GM23338 (cell line): Measurements from ENCODE around the gene AFF2. TPM values are rescaled to one million over a fixed set of nuclear protein-coding genes. Genes with fewer than 3 reads are reported as not detected.
A peak's percentile ranks its signal among the peaks of the same experiment; 100 is the strongest.

ENCODE experiments used
- ATAC-seq: fragments of 200-7000 bp; cut with Tn5 transposase; 3 replicates; pipeline ENCODE4 v1.9.1; 2020
- DNase-seq: peaks from one replicate; pipeline ENCODE4 v3.0.0-alpha.2; 2015; ENCODE audit warnings: low spot score
- H2AFZ ChIP-seq: fragments of 200-600 bp; sonication (generic); 2 replicates; pipeline ENCODE4 v1.8.0; 2016; ENCODE audit warnings: antibody characterized with exemption, mild to moderate bottlenecking, moderate library complexity
- H3F3A ChIP-seq: fragments of 200-600 bp; sonication (generic); replicated peaks from 2 replicates; pipeline ENCODE4 v1.8.0; 2017; ENCODE audit warnings: antibody characterized with exemption, mixed run types, low read depth
- H3K27ac ChIP-seq: fragments of 200-600 bp; sonication (generic); 2 replicates; pipeline ENCODE4 v1.6.1; 2016; ENCODE audit warnings: low read depth
- H3K27me3 ChIP-seq: fragments of 200-600 bp; sonication (generic); 2 replicates; pipeline ENCODE4 v1.8.0; 2016; ENCODE audit warnings: mild to moderate bottlenecking, mixed run types, moderate library complexity; ENCODE audit not compliant: insufficient read depth
- H3K36me3 ChIP-seq: fragments of 200-600 bp; sonication (generic); 2 replicates; pipeline ENCODE4 v1.8.0; 2016; ENCODE audit warnings: mild to moderate bottlenecking; ENCODE audit not compliant: insufficient read depth
- H3K4me1 ChIP-seq: fragments of 200-600 bp; sonication (generic); 2 replicates; pipeline ENCODE4 v1.8.0; 2016; ENCODE audit warnings: mild to moderate bottlenecking, moderate library complexity; ENCODE audit not compliant: insufficient read depth
- H3K4me2 ChIP-seq: fragments of 200-600 bp; sonication (generic); 2 replicates; pipeline ENCODE4 v1.7.1; 2017; ENCODE audit warnings: mixed run types
- H3K4me3 ChIP-seq: fragments of 200-600 bp; sonication (generic); 2 replicates; pipeline ENCODE4 v1.6.1; 2016; ENCODE audit warnings: mixed run types
- H3K79me2 ChIP-seq: fragments of 200-600 bp; sonication (generic); replicated peaks from 2 replicates; pipeline ENCODE4 v1.8.0; 2017; ENCODE audit warnings: mild to moderate bottlenecking; ENCODE audit not compliant: insufficient read depth
- H3K9me2 ChIP-seq: fragments of 200-600 bp; sonication (generic); 2 replicates; pipeline ENCODE4 v1.8.0; 2017; ENCODE audit not compliant: insufficient read depth
- H4K20me1 ChIP-seq: fragments of 200-600 bp; sonication (generic); replicated peaks from 2 replicates; pipeline ENCODE4 v1.8.0; 2017; ENCODE audit warnings: mild to moderate bottlenecking; ENCODE audit not compliant: insufficient read depth
- H3K27ac Mint-ChIP-seq: 2 replicates; pipeline ENCODE4 v1.8.0; 2020; ENCODE audit warnings: inconsistent platforms, mild to moderate bottlenecking, moderate library complexity, mixed read lengths
- H3K27me3 Mint-ChIP-seq: 3 replicates; pipeline ENCODE4 v1.8.0; 2022; ENCODE audit warnings: low read depth, mild to moderate bottlenecking, moderate library complexity, mixed read lengths, inconsistent platforms; ENCODE audit not compliant: insufficient read depth, poor library complexity
- H3K36me3 Mint-ChIP-seq: 3 replicates; pipeline ENCODE4 v1.8.0; 2021; ENCODE audit warnings: low read depth, mild to moderate bottlenecking, inconsistent platforms, moderate library complexity, mixed read lengths
- H3K4me1 Mint-ChIP-seq: 3 replicates; pipeline ENCODE4 v1.8.0; 2020; ENCODE audit warnings: mild to moderate bottlenecking, inconsistent platforms, mixed read lengths
- H3K4me3 Mint-ChIP-seq: 3 replicates; pipeline ENCODE4 v1.8.0; 2021; ENCODE audit warnings: moderate library complexity, mild to moderate bottlenecking, inconsistent platforms, mixed read lengths
- H3K9me3 Mint-ChIP-seq: 3 replicates; pipeline ENCODE4 v1.8.0; 2020; ENCODE audit warnings: moderate library complexity, mild to moderate bottlenecking, inconsistent platforms, mixed read lengths
- EZH2 ChIP-seq: fragments of 200-600 bp; sonication (generic); IDR thresholded peaks from one replicate; pipeline ENCODE4 v1.8.0; 2017; ENCODE audit warnings: antibody characterized with exemption, mild to moderate bottlenecking, low read depth; ENCODE audit not compliant: unreplicated experiment
- JUNB ChIP-seq: IDR thresholded peaks from one replicate; pipeline ENCODE4 v1.6.1; 2016; ENCODE audit warnings: antibody characterized with exemption; ENCODE audit not compliant: unreplicated experiment
- REST ChIP-seq: IDR thresholded peaks from one replicate; pipeline ENCODE4 v1.6.1; 2018; ENCODE audit warnings: antibody characterized with exemption; ENCODE audit not compliant: unreplicated experiment
- STAT1 ChIP-seq: IDR thresholded peaks from one replicate; pipeline ENCODE4 v1.6.1; 2016; ENCODE audit warnings: antibody characterized with exemption; ENCODE audit not compliant: unreplicated experiment
- ZNF114 ChIP-seq: fragments of 250-450 bp; sonication (Bioruptor Pico); IDR thresholded peaks from 2 replicates; pipeline ENCODE4 v1.5.0; 2020; ENCODE audit warnings: mild to moderate bottlenecking, moderate library complexity
- ZNF331 ChIP-seq: fragments of 250-450 bp; sonication (Bioruptor Pico); IDR thresholded peaks from 2 replicates; pipeline ENCODE4 v1.5.0; 2020; ENCODE audit warnings: low read depth, mild to moderate bottlenecking, moderate library complexity
- ZNF462 ChIP-seq: fragments of 250-450 bp; sonication (Bioruptor Pico); IDR thresholded peaks from 2 replicates; pipeline ENCODE4 v1.5.0; 2020; ENCODE audit warnings: mild to moderate bottlenecking, moderate library complexity
- polyA plus RNA-seq: library from polyadenylated mRNA; unstranded; fragments of >200 nt; fragmentation: Nextera tagmentation; extraction: Ambion mirVana; gene quantifications from 2 replicates; pipeline ENCODE4 v1.2.1, GENCODE V29; 2016
- total RNA-seq: library from RNA; depleted of rRNA; stranded (reverse); fragments of >200 nt; shearing (Covaris generic); gene quantifications from 2 replicates; pipeline ENCODE4 v1.2.3, GENCODE V29; 2014
- TF ChIP-seq, protein P1 (sequence below): IDR thresholded peaks from 2 replicates; pipeline ENCODE4 v1.6.1; 2016; ENCODE audit warnings: antibody characterized with exemption

Gene AFF2
- total and polyA plus RNA-seq, 2 experiments from 2014 or later: 1.6 to 5.8 TPM

DNA sequence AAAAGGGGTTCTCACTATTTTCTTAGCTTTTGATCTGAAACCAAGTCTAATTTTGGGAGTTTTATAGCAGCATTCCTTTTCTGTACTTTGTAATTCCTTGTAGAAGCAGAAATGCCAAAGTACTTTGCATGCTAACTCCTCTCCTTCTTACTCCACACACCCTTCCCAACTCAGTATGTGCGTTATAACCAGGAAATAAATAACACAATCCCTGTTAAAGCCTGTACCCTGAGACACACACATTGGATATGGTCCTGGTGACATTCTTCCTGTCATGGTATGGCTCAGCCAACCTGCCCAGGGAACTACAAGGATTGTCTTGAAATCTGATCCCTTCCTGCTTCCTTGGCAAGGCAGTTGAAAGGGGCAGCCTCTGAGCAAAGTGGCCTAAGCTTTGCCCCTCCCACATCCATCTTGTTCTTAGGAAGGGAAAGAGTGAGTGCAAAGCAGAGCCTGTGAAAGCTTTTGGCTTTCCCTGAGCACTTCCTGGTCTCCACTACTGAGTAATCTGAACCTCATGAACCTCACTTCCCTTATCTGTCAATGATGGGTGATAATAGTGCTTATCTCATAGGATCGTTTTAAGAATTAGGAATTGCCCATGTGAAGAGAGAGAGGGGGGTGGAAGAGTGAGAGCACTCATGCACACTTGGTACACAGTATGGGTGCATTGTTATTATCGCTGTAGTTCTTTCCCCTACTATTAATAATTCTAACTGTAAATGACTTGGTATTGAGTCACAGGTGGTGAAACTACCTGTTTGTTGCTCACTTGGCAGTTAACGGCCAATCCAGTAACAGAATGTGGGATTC is 109.3 kb downstream of the AFF2 start:
- no peak overlapping the region for H3K4me3 Mint-ChIP-seq
- Histone ChIP-seq H3K4me2 (peak overlapping the region; percentile 11; the same call in 1 of the 2 replicates), H3K9me2 (no peaks in the 10 kb centered on the region), H3K4me3 (no peak overlapping the region), H3K36me3 (no peaks in the 10 kb centered on the region), H3K79me2 (no peaks in the 10 kb centered on the region), H3F3A (no peaks in the 10 kb centered on the region), H4K20me1 (no peaks in the 10 kb centered on the region), H3K27ac (no peak overlapping the region), H2AFZ (no peak overlapping the region), H3K4me1 (peaks cover 9% of the 10 kb centered on the region), H3K27me3 (no peaks in the 10 kb centered on the region)
- peaks cover 16% of the 10 kb centered on the region for H3K4me1 Mint-ChIP-seq
- H3K36me3 Mint-ChIP-seq: no peaks in the 10 kb centered on the region
- H3K27me3 Mint-ChIP-seq: no peaks in the 10 kb centered on the region
- ATAC-seq (peak; percentile 92), DNase-seq (peak; percentile 74)
- peak overlapping the region; percentile 84; the same call in 1 of the 2 replicates for H3K27ac Mint-ChIP-seq
- no peak for TF ChIP-seq STAT1
- TF ChIP-seq, protein P1, sequence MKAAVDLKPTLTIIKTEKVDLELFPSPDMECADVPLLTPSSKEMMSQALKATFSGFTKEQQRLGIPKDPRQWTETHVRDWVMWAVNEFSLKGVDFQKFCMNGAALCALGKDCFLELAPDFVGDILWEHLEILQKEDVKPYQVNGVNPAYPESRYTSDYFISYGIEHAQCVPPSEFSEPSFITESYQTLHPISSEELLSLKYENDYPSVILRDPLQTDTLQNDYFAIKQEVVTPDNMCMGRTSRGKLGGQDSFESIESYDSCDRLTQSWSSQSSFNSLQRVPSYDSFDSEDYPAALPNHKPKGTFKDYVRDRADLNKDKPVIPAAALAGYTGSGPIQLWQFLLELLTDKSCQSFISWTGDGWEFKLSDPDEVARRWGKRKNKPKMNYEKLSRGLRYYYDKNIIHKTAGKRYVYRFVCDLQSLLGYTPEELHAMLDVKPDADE: no peak
- no peak for TF ChIP-seq JUNB
- no peak for TF ChIP-seq EZH2
- TF ChIP-seq ZNF114: no peak
- no peaks in the 10 kb centered on the region; the same call in 2 of the 3 replicates for H3K9me3 Mint-ChIP-seq

GRCh38 chrX:148610328-148610698 is 109.9 kb downstream of the AFF2 start:
- peaks cover 19% of the 10 kb centered on the region for H3K4me1 Mint-ChIP-seq
- H3K9me3 Mint-ChIP-seq: no peaks in the 10 kb centered on the region; the same call in 2 of the 3 replicates
- Histone ChIP-seq H2AFZ (no peak overlapping the region), H3K4me3 (no peak overlapping the region), H3K27me3 (no peaks in the 10 kb centered on the region), H3K79me2 (no peaks in the 10 kb centered on the region), H3K36me3 (no peaks in the 10 kb centered on the region), H3K9me2 (no peaks in the 10 kb centered on the region), H4K20me1 (no peaks in the 10 kb centered on the region), H3K4me1 (peaks cover 10% of the 10 kb centered on the region), H3K4me2 (no peak overlapping the region), H3F3A (no peaks in the 10 kb centered on the region), H3K27ac (no peak overlapping the region)
- DNase-seq: no peak
- H3K27me3 Mint-ChIP-seq: no peaks in the 10 kb centered on the region
- H3K4me3 Mint-ChIP-seq: no peak overlapping the region
- no peak for ATAC-seq
- no peak overlapping the region for H3K27ac Mint-ChIP-seq
- H3K36me3 Mint-ChIP-seq: no peaks in the 10 kb centered on the region
- TF ChIP-seq ZNF331 (CRISPR knock-in tag) (no peak), REST (no peak), ZNF462 (CRISPR knock-in tag) (no peak), ZNF114 (no peak)
- TF ChIP-seq, protein P1: no peak
